ENCODE results near the gene NPDC1.

- TF ChIP-seq POLR2A (IDR thresholded peaks at IDR 0.05), result no peak
- TF ChIP-seq, protein P1, sequence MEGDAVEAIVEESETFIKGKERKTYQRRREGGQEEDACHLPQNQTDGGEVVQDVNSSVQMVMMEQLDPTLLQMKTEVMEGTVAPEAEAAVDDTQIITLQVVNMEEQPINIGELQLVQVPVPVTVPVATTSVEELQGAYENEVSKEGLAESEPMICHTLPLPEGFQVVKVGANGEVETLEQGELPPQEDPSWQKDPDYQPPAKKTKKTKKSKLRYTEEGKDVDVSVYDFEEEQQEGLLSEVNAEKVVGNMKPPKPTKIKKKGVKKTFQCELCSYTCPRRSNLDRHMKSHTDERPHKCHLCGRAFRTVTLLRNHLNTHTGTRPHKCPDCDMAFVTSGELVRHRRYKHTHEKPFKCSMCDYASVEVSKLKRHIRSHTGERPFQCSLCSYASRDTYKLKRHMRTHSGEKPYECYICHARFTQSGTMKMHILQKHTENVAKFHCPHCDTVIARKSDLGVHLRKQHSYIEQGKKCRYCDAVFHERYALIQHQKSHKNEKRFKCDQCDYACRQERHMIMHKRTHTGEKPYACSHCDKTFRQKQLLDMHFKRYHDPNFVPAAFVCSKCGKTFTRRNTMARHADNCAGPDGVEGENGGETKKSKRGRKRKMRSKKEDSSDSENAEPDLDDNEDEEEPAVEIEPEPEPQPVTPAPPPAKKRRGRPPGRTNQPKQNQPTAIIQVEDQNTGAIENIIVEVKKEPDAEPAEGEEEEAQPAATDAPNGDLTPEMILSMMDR (IDR thresholded peaks at IDR 0.05), result no peak
Measured at GRCh38 chr9:137037483-137037882, 8.5 kb downstream of the NPDC1 start.
